Head of caudate nucleus (tissue), 42 donors: Measurements from ENCODE around the gene LSM10.

ENCODE experiments used
- DNase-seq, 42 donors: peaks; one replicate each; pipeline versions ENCODE4 v3.0.0 to v3.0.0-alpha.2; 2020 to 2021; ENCODE audit warnings: mixed read lengths in 7 of 42
- intact Hi-C: fragments of 100-400 bp; cut with DNase I; formaldehyde crosslinking; loops from one replicate; pipeline ENCODE4 v1.15.0; 2022

The LSM10 gene

DNA sequence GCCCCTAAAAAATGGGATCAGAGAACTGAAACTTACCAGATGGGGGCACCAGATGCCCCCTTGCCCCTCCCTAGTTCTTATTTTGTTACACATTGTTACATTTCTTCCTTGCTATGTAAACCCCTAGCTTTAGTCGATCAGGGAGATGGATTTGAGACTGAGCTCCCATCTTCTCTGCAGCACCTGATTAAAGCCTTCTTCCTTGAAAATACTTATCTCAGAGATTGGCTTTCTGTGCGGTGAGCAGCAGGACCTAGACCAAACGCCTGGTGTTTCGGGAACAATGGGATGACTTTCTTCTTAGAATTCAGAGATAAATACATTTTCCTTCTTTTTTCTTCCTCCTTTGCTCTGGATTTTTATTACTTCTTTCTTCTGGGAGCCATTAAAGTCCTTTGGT lies 16.7 kb upstream of the LSM10 start:
- intact Hi-C loops = no loop called here
- DNase-seq = no peak

DNA sequence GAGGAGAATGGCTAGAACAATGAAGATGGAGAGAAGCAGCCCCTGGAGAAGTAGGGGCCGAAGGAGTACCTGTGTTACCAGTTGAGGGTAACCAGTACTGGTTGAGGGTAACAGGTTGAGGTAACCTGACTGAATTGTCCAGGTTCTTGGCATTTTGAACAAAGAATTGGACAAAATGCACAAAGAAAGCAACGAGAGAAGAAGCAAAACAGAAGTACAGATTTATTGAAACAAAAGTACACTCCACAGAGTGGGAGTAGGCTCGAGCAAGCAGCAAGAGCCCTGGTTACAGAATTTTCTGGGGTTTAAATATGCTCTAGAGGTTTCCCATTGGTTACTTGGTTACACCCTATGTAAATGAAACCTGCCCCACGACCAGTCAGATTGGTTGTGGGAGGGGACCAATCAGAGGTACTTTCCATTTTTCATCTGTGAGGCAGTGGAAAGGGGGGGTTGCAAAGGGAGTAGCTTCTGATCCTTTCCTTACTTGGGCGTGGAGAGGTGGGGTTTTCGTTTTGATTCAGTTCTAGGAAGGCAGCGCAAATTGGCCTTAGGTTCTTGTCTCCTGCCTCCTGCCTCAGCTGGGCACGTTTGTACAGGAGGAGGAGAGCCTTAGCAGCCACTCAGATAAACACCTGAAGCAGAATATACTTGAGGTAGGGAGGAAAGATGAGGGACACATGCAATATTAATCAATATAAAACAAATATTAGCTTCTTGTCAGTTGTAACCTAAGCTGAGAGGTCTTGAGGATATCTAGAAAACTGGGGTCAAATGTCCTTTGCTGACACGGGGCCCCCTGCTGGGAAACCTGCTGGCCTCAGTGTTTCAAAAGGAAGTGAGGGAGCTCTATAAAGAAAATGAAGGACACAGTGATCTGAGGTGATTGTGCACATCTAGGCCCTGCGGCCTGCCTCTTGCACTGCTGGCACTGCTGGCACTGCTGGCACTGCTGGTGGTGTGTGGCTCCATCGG lies 14.3 kb upstream of the LSM10 start:
- peak in 26 of 42 donors; percentile 13 to 80 (median 53) for DNase-seq
- intact Hi-C loops = no loop called here

GRCh38 chr1:36408479-36408878 lies 10.8 kb upstream of the LSM10 start:
- intact Hi-C loops = no loop called here

GRCh38 chr1:36406440-36406839 lies 8.7 kb upstream of the LSM10 start:
- intact Hi-C loops = no loop called here
- no peak for DNase-seq

More at GRCh38 chr1:36408479-36408878, 10.8 kb upstream of the LSM10 start:
- DNase-seq = no peak

DNA sequence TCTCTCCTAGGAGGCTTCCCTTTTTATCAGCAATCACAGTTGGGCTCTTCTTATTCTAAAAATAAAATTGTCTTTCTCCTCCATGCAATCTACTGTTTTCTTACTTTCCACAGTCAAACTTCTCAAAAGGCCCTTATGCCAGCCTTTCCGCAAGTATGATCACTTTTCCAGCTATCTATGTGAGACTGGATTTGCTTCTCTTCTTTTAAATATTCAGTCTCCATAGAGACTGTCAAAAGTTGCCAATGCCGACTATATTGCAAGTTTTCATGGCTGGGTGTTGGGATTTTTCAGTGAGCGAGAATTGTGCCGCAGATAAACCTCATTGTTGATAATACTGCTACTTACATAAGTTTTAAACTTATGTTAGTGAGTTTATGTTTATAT lies 4.8 kb upstream of the LSM10 start:
- intact Hi-C loops = no loop called here
- DNase-seq = no peak

GRCh38 chr1:36401602-36402503 lies 4.1 kb upstream of the LSM10 start:
- intact Hi-C loops = no loop called here

GRCh38 chr1:36400825-36401601 lies 3.3 kb upstream of the LSM10 start:
- intact Hi-C loops = no loop called here
- DNase-seq = peak; percentile 24 to 77 (median 52)

More at GRCh38 chr1:36401602-36402503, 4.1 kb upstream of the LSM10 start:
- DNase-seq = no peak

GRCh38 chr1:36400514-36400824 lies 2.8 kb upstream of the LSM10 start:
- intact Hi-C loops = no loop called here
- DNase-seq = no peak

DNA sequence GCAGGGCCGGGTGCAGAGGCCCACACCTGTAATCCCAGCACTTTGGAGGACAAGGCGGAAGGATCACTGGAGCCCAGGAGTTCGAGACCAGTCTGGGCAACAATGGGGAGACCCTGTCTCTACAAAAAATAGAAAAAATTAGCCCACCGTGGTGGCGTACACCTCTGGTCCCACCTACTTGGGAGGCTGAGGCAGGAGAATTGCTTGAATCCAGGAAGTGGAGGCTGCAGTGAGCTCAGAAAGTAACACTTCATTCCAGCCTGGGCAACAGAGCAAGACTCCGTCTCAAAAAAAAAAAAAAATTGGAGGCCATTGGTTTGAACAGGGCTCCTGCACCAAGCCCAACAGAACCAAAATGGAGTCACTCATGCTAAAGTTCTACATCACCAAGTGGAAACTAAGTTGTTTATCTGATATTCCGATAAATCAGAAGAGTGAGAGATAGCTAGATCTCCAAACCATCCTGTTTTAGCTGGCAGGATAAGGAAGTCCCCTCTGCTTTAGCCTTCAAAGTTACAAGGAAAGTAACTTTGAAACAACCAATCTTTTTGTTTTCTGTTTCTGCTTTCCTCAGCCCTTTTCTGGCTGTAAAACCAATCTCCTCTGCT lies 766 bp upstream of the LSM10 start:
- intact Hi-C loops = no loop called here
- DNase-seq = no peak

DNA sequence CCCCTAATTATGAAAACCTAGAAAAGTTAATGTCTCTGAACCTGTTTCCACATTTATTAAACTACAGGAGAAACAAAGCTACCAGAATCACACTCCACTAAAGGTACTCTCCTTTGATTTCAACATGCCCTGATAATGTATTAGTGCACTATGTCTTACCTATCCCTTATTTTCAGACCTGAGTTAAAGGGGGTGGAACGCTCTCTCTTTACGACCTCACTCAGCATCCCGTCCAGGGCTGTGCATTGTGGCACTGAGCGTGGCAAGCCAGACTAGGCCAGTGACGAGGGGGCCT lies 678 bp downstream of the LSM10 start:
- DNase-seq = peak in 1 of 42 donors; percentile 30
- intact Hi-C loops = no loop called here

DNA sequence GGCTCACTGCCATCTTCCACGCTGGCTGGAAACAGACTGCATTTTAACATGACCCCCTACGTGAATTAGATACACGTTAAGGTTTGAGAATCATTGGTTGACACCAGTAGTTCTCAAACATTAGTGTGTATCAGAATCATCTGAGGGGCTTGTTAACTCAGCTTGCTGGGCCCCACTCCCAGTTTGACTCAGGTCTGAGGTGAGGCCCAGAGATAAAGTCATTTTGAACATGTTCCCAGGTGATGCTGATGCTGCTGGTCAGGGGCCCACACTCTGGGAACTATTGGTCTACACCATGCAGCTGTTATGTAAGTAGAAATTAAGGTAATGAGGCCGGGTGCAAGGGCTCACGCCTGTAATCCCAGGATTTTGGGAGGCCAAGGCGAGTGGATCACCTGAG lies 1.3 kb downstream of the LSM10 start:
- intact Hi-C loops = no loop called here

DNA sequence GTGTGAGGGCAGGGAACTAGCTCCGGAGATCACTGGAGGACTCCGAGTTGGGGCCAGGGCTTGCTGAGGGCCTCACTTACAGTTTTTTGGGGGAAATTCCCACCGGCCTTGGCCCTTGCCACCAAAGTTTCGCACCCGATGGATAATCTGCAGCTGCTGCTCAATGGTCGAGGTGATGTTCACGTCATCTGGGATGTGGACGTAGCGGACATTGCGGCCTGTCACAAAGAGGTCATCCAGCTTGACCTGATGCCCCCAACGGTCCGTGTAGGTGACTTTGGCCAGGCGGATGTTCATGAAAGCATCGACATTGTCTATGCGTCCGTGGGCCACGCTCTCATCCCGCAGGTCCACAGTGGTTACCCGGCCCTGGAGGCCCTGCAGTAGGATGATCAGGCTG lies 4.0 kb downstream of the LSM10 start:
- DNase-seq = no peak

More for the DNA sequence above, 1.3 kb downstream of the LSM10 start:
- DNase-seq = no peak

DNA sequence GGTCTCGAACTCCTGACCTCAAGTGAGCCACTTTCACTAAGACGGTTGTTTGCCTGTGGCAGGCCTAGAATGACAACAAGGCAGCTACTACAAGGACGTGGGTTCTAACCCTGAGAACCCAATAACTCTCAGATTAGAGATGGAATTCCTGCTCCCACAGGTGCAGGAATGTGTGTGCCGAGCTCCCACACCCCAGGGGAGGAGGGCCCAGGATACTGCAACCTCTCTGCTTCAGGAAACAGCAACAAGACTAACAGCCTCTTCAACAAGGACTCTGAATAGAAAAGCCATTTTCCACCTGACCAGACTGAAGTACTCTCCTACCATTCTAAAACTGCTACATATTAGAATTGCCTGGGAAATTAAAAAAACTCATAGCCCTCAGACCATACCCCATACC lies 4.9 kb downstream of the LSM10 start:
- intact Hi-C loops = no loop called here
- DNase-seq = no peak

More for the DNA sequence above, 4.0 kb downstream of the LSM10 start:
- intact Hi-C loops = no loop called here

DNA sequence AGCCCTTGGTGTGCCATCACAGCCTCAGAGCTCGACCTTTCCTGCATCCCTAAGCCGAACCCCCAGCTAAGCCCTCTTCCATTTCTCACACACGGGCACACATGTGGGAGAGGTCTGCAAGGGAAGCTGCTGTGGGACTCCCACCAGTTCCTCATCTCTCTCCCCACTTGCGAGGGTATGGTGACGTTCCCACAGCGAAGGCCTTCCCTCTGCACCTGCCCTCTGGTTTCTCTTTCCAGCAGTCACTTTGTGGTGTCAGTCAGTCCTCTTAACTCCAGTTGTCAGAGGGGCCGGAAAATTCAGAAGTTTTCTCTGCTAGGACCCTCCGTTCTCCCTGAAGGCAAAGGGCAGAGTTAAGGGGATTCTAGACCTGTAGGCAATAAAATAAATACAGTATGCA lies 6.4 kb downstream of the LSM10 start:
- intact Hi-C loops = no loop called here
- no peak for DNase-seq

DNA sequence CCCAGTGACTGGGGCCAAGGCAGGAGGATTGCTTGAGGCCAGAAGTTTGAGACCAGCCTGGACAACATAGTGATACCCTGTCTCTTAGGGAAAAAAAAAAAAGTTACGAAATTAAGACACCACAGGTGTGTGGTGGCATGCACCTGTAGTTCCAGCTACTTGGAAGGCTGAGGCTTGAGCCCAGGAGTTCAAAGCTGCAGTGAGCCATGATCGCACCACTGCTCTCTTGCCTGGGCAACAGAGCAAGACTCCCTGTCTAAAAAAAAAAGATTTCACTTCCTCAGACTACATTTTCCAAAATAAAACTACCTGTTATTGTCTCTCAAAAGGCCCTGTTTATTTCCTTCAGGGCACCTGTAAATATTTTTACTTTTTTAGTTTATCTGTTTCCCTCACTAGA lies 7.3 kb downstream of the LSM10 start:
- no peak for DNase-seq
- intact Hi-C loops = no loop called here

DNA sequence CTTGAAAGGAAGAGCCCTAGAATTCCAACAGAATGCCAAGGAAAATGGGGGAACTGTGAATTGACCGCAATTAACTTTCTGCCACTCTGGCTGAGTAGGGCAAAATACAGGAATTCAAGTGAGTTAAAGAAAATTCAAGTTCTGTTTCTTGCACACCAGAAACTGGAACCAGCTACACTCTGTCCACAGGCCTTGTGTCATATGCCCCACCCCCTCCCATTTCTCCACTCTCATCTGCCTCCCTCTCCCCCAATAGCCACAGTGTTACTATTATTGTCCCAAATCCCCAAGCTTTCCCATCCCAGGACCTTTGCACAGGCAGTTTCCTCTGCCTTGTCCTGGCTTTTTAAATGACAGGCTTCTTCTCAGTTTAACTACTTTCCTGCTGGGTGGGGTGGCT lies 7.7 kb downstream of the LSM10 start:
- intact Hi-C loops = no loop called here

DNA sequence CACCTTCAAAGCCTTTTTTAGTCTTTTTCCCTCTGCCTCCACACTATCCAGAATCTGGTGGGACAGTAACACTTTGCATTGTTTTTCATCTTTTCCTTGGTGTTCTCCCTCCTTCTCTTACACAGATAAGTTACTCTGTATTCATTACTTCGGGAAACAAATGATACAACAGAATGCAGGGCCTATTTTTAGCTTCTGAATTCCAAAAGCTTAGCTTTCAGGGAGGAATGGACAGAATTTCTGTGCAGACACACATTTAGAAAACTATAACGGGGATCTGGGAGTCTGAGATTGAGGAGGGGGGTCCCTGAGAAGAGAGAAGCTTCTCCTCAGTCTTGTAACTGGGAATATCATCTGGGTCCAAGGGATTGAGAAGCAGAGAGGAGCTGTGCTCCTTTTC lies 8.4 kb downstream of the LSM10 start:
- intact Hi-C loops = no loop called here
- no peak for DNase-seq

More for the DNA sequence above, 7.7 kb downstream of the LSM10 start:
- DNase-seq = no peak

GRCh38 chr1:36387141-36387949 lies 10.4 kb downstream of the LSM10 start:
- peak in 20 of 42 donors; percentile 11 to 76 (median 56) for DNase-seq
- intact Hi-C loops = no loop called here
